Gastroesophageal sphincter (tissue), 3 donors: Measurements from ENCODE around the gene MLST8.

Source experiments
- CTCF ChIP-seq, 4 experiments: fragments of 200-600 bp in 2 of 4; fragments of 450-650 bp in 2 of 4; sonication (generic) in 1 of 4; IDR thresholded peaks; one replicate each; pipeline ENCODE4 v1.5.1; 2017 to 2019; ENCODE audit warnings: antibody characterized with exemption in 4 of 4, mild to moderate bottlenecking in 2 of 4, moderate library complexity in 2 of 4
- EP300 ChIP-seq: sonication (generic); formaldehyde crosslinking; IDR thresholded peaks from one replicate; pipeline ENCODE4 v1.6.1; 2017; ENCODE audit warnings: antibody characterized with exemption, mild to moderate bottlenecking
- POLR2A ChIP-seq, 2 donors: fragments of 450-650 bp; IDR thresholded peaks; one replicate each; pipeline ENCODE4 v1.6.1; 2017; ENCODE audit warnings: antibody characterized with exemption in 2 of 2, mild to moderate bottlenecking in 2 of 2, moderate library complexity in 1 of 2
- POLR2AphosphoS5 ChIP-seq: sonication (generic); formaldehyde crosslinking; IDR thresholded peaks from one replicate; pipeline ENCODE4 v1.6.1; 2017; ENCODE audit warnings: antibody characterized with exemption

GRCh38 chr16:2208308-2208707, 3.1 kb downstream of the MLST8 start:
- TF ChIP-seq CTCF (IDR thresholded peaks at IDR 0.05), result no peak
- TF ChIP-seq POLR2A (IDR thresholded peaks at IDR 0.05), result no peak
- no peak for TF ChIP-seq EP300
- no peak for TF ChIP-seq POLR2AphosphoS5
